ENCODE results near the gene FAM89A. TPM values are rescaled to one million over a fixed set of nuclear protein-coding genes. Genes with fewer than 3 reads are reported as not detected.

Gene FAM89A
- total RNA-seq, 1 donor from 2014 or later: 9.6 TPM

GRCh38 chr1:231062500-231063270 lies 22.6 kb upstream of the FAM89A start:
- Histone ChIP-seq H3K36me3 (ENCODE audit: insufficient read depth, low read length) (no peaks in the 10 kb centered on the region), H3K27me3 (ENCODE audit: insufficient read depth, low read length) (peaks cover 6% of the 10 kb centered on the region), H2AFZ (ENCODE audit: low read depth, low read length) (no peak overlapping the region), H3K4me1 (ENCODE audit: insufficient read depth, low read length) (peaks cover 20% of the 10 kb centered on the region), H3K27ac (ENCODE audit: low read depth, low read length) (peak overlapping the region; percentile 88), H4K20me1 (ENCODE audit: insufficient read depth, low read length) (no peaks in the 10 kb centered on the region), H3K4me3 (ENCODE audit: insufficient read depth, low read depth, low read length) (no peak overlapping the region), H3K79me2 (ENCODE audit: insufficient read depth, low read length) (no peaks in the 10 kb centered on the region), H3K9me3 (ENCODE audit: insufficient read depth, low read depth, low read length) (no peaks in the 10 kb centered on the region), H3K9ac (ENCODE audit: low read length) (peak overlapping the region; percentile 69), H3K4me2 (ENCODE audit: low read length) (peak overlapping the region; percentile 38)
- peaks cover 3% of the 10 kb centered on the region for H3K9me3 Mint-ChIP-seq (ENCODE audit: unreplicated experiment)
- peaks cover 3% of the 10 kb centered on the region for H3K36me3 Mint-ChIP-seq (ENCODE audit: low read depth, unreplicated experiment)
- peaks cover 14% of the 10 kb centered on the region for H3K27me3 Mint-ChIP-seq (ENCODE audit: low read depth, unreplicated experiment)
- no peak overlapping the region for H3K4me3 Mint-ChIP-seq (ENCODE audit: unreplicated experiment)
- FAIRE-seq (no peak), DNase-seq (ENCODE audit: low read depth) (peak; percentile 87)
- H3K27ac Mint-ChIP-seq (ENCODE audit: unreplicated experiment): peak overlapping the region; percentile 91
- peaks cover 39% of the 10 kb centered on the region for H3K4me1 Mint-ChIP-seq (ENCODE audit: low read depth, unreplicated experiment)
- TF ChIP-seq EZH2 (IDR thresholded peaks at IDR 0.05; ENCODE audit: insufficient read depth, low read length): no peak
- TF ChIP-seq CTCF (IDR thresholded peaks at IDR 0.05; ENCODE audit: insufficient read depth, low read depth, low read length): no peak

- Histone ChIP-seq H3K4me2 (ENCODE audit: low read length) (peak overlapping the region; percentile 44), H3K4me1 (ENCODE audit: insufficient read depth, low read length) (peaks cover 25% of the 10 kb centered on the region), H3K27ac (ENCODE audit: low read depth, low read length) (peak overlapping the region; percentile 0), H3K9ac (ENCODE audit: low read length) (no peak overlapping the region), H3K4me3 (ENCODE audit: insufficient read depth, low read depth, low read length) (no peak overlapping the region), H3K27me3 (ENCODE audit: insufficient read depth, low read length) (peaks cover 8% of the 10 kb centered on the region), H3K9me3 (ENCODE audit: insufficient read depth, low read depth, low read length) (peaks cover 9% of the 10 kb centered on the region), H3K36me3 (ENCODE audit: insufficient read depth, low read length) (no peaks in the 10 kb centered on the region), H4K20me1 (ENCODE audit: insufficient read depth, low read length) (no peaks in the 10 kb centered on the region), H3K79me2 (ENCODE audit: insufficient read depth, low read length) (no peaks in the 10 kb centered on the region), H2AFZ (ENCODE audit: low read depth, low read length) (no peak overlapping the region)
- peaks cover 6% of the 10 kb centered on the region for H3K9me3 Mint-ChIP-seq (ENCODE audit: unreplicated experiment)
- no peak overlapping the region for H3K4me3 Mint-ChIP-seq (ENCODE audit: unreplicated experiment)
- peaks cover 39% of the 10 kb centered on the region for H3K4me1 Mint-ChIP-seq (ENCODE audit: low read depth, unreplicated experiment)
- DNase-seq (ENCODE audit: low read depth) (peak; percentile 41), FAIRE-seq (no peak)
- TF ChIP-seq EZH2 (IDR thresholded peaks at IDR 0.05; ENCODE audit: insufficient read depth, low read length) (no peak), CTCF (IDR thresholded peaks at IDR 0.05; ENCODE audit: insufficient read depth, low read depth, low read length) (no peak)
- no peak overlapping the region for H3K27ac Mint-ChIP-seq (ENCODE audit: unreplicated experiment)
- H3K27me3 Mint-ChIP-seq (ENCODE audit: low read depth, unreplicated experiment): no peaks in the 10 kb centered on the region
- H3K36me3 Mint-ChIP-seq (ENCODE audit: low read depth, unreplicated experiment): no peaks in the 10 kb centered on the region
Measured at GRCh38 chr1:231059566-231060193, 19.6 kb upstream of the FAM89A start.

Data from astrocyte (in vitro differentiated cells and primary cell).